Endodermal cell (in vitro differentiated cells): ENCODE results near the gene ABHD8. TPM values are rescaled to one million over a fixed set of nuclear protein-coding genes. Genes with fewer than 3 reads are reported as not detected.
A peak's percentile ranks its signal among the peaks of the same experiment; 100 is the strongest.
"Not testable (repeated sequence)": the region's sequence is repeated elsewhere in the genome, so short reads cannot be mapped to it uniquely, and the experiment has no call there.

ENCODE experiments used
- DNase-seq: peaks from one replicate; pipeline ENCODE4 v3.0.0-alpha.2; 2017
- H3K27ac ChIP-seq: 2 replicates; pipeline ENCODE4 v1.5.1; 2013; ENCODE audit warnings: mild to moderate bottlenecking, low read depth, low read length, moderate library complexity
- H3K27me3 ChIP-seq: 2 replicates; pipeline ENCODE4 v1.6.1; 2013; ENCODE audit warnings: mild to moderate bottlenecking, low read length, moderate library complexity; ENCODE audit not compliant: insufficient read depth, control insufficient read depth, poor library complexity, severe bottlenecking
- H3K36me3 ChIP-seq: 2 replicates; pipeline ENCODE4 v1.7.0; 2013; ENCODE audit warnings: mild to moderate bottlenecking, low read length, moderate library complexity; ENCODE audit not compliant: control insufficient read depth, insufficient read depth
- H3K4me1 ChIP-seq: one replicate; pipeline ENCODE4 v1.7.0; 2013; ENCODE audit warnings: low read length; ENCODE audit not compliant: control insufficient read depth, insufficient read depth
- H3K4me3 ChIP-seq: 2 replicates; pipeline ENCODE4 v1.5.1; 2013; ENCODE audit warnings: mild to moderate bottlenecking, low read length, moderate library complexity
- H3K9ac ChIP-seq: 2 replicates; pipeline ENCODE4 v1.6.1; 2013; ENCODE audit warnings: mild to moderate bottlenecking, low read length, moderate library complexity; ENCODE audit not compliant: poor library complexity, severe bottlenecking; ENCODE audit errors: extremely low read depth
- H3K9me3 ChIP-seq: 2 replicates; pipeline ENCODE4 v1.6.1; 2013; ENCODE audit warnings: mild to moderate bottlenecking, low read length, moderate library complexity; ENCODE audit not compliant: control insufficient read depth
- H3K27ac Mint-ChIP-seq: 2 replicates; pipeline ENCODE4 v1.8.0; 2020; ENCODE audit warnings: mixed read lengths
- H3K27me3 Mint-ChIP-seq: 2 replicates; pipeline ENCODE4 v1.8.0; 2021; ENCODE audit warnings: mild to moderate bottlenecking, mixed read lengths; ENCODE audit not compliant: insufficient read depth
- H3K36me3 Mint-ChIP-seq: 2 replicates; pipeline ENCODE4 v1.8.0; 2020; ENCODE audit warnings: low read depth, mixed read lengths
- H3K4me1 Mint-ChIP-seq: 2 replicates; pipeline ENCODE4 v1.8.0; 2020; ENCODE audit warnings: mixed read lengths
- H3K4me3 Mint-ChIP-seq: 2 replicates; pipeline ENCODE4 v1.8.0; 2020; ENCODE audit warnings: mild to moderate bottlenecking, moderate library complexity, mixed read lengths
- H3K9me3 Mint-ChIP-seq: 2 replicates; pipeline ENCODE4 v1.8.0; 2020; ENCODE audit warnings: mild to moderate bottlenecking, mixed read lengths
- CTCF ChIP-seq: fragments of 200-600 bp; sonication (generic); conservative IDR thresholded peaks from 2 replicates; pipeline ENCODE4 v1.5.0; 2021; ENCODE audit warnings: antibody characterized with exemption, mild to moderate bottlenecking
- WGBS, 2 experiments: methylation state at CpG; one replicate each; pipeline versions ENCODE4 v1.1.5 to v1.1.7; 2013; ENCODE audit warnings: missing lambda C conversion rate in 2 of 2, mixed read lengths in 1 of 2; ENCODE audit not compliant: insufficient coverage in 1 of 2, insufficient read length in 1 of 2; 5-methylcytosine and 5-hydroxymethylcytosine counted together
- total RNA-seq, 2 donors: library from RNA; stranded (reverse); fragmentation: NEBNext Ultra II Directional in 1 of 2; extraction: Animal tissue kit (Norgen Biotek cat#: 25700) in 1 of 2; gene quantifications; 2 replicates in 1 of 2; 3 replicates in 1 of 2; pipeline ENCODE4 v1.2.1, GENCODE V29; 2021

ABHD8 gene
- total RNA-seq, 2 donors from 2014 or later: 11.6 to 21.1 TPM

GRCh38 chr19:17296273-17296672 lies 7.0 kb downstream of the ABHD8 start:
- Histone ChIP-seq H3K9me3 (peaks cover 10% of the 10 kb centered on the region), H3K27ac (no peak overlapping the region), H3K36me3 (peaks cover 20% of the 10 kb centered on the region), H3K27me3 (no peaks in the 10 kb centered on the region), H3K4me1 (no peaks in the 10 kb centered on the region), H3K4me3 (no peak overlapping the region), H3K9ac (no peak overlapping the region)
- no peaks in the 10 kb centered on the region for H3K27me3 Mint-ChIP-seq
- no peak overlapping the region for H3K27ac Mint-ChIP-seq
- peaks cover 13% of the 10 kb centered on the region for H3K9me3 Mint-ChIP-seq
- TF ChIP-seq CTCF: no peak
- 94 to 98% methylated on average over 4 of the region's 4 CpGs for WGBS, 2 experiments
- no peaks in the 10 kb centered on the region for H3K4me1 Mint-ChIP-seq
- DNase-seq: no peak
- H3K4me3 Mint-ChIP-seq: no peak overlapping the region
- peaks cover 26% of the 10 kb centered on the region for H3K36me3 Mint-ChIP-seq

DNA sequence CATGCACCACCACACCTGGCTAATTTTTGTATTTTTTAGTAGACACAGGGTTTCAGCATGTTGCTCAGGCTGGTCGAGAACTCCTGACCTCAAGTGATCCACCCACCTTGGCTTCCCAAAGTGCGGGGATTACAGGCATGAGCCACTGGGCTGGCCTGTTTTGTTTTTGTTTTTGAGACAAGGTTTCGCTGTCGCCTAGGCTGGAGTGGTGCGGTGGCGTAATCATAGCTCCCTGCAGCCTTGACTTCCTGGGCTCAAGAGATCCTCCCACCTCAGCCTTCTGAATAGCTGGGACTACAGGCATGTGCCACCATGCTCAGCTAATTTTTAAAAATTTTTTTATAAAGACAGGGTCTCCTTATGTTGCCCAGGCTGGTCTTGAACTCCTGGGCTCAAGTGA lies 7.7 kb downstream of the ABHD8 start:
- Histone ChIP-seq H3K36me3 (peaks cover 20% of the 10 kb centered on the region), H3K9me3 (peaks cover 10% of the 10 kb centered on the region)
- not testable (repeated sequence) for H3K9ac ChIP-seq, H3K27ac Mint-ChIP-seq, H3K27ac ChIP-seq, H3K27me3 ChIP-seq, H3K4me3 Mint-ChIP-seq, H3K27me3 Mint-ChIP-seq, H3K4me1 Mint-ChIP-seq, DNase-seq, H3K4me1 ChIP-seq, H3K4me3 ChIP-seq
- 96 to 98% methylated on average over 6 of the region's 6 CpGs for WGBS, 2 experiments
- Mint-ChIP-seq H3K9me3 (peaks cover 13% of the 10 kb centered on the region), H3K36me3 (peaks cover 24% of the 10 kb centered on the region)

DNA sequence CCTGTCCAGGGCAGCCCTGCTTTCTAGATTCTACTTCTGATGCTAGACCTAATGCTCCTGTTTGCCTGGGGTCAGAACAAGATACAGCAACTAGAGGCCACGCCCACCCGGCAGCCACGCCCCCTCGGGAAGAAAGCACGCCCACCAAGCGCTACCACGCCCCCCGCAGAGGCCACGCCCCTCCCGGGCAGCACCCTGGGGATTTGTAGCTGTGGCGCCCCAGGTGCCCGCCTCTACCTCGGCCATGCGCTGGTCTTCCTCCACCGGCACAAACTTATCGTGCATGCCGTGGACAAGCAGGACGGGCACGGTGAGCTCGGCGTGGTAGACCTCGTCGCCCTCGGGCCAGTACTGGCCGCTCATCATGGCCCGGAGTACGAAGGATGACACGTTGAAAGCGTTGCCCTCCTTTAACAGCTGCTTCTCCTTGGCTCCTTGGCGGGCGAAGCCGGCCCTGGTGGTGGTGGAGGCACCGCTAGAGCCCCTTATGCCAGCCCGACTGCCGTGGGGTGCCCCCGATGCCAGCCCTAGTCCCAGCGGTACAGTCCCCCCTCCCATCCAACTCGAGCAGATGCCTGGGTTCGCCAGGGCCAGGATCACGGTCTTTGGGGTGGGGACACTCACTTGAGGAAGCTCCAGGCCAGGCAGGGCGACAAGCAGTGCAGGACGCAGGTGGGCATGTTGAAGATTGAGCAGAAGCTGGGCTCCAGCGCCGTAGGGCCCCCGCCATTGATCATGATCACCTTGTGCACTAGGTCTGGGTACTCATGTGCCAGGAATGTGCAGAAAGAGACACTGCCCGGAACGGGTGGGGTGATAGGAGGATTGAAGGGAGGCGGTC lies 9.0 kb downstream of the ABHD8 start:
- Mint-ChIP-seq H3K4me3 (no peak overlapping the region), H3K27me3 (no peaks in the 10 kb centered on the region), H3K27ac (no peak overlapping the region), H3K4me1 (no peaks in the 10 kb centered on the region), H3K9me3 (peaks cover 13% of the 10 kb centered on the region), H3K36me3 (peaks cover 21% of the 10 kb centered on the region)
- Histone ChIP-seq H3K27me3 (no peaks in the 10 kb centered on the region), H3K9me3 (peaks cover 10% of the 10 kb centered on the region), H3K4me3 (no peak overlapping the region), H3K4me1 (no peaks in the 10 kb centered on the region), H3K9ac (no peak overlapping the region), H3K36me3 (peaks cover 20% of the 10 kb centered on the region), H3K27ac (no peak overlapping the region)
- no peak for TF ChIP-seq CTCF
- 83 to 85% methylated on average over 35 to 48 of the region's 48 CpGs for WGBS, 2 experiments
- DNase-seq: peak; percentile 96
